B cell (primary cell): ENCODE results near the gene SPAG6. TPM values are rescaled to one million over a fixed set of nuclear protein-coding genes. Genes with fewer than 3 reads are reported as not detected.
A peak's percentile ranks its signal among the peaks of the same experiment; 100 is the strongest.

Experiments used
- ATAC-seq: fragments of 200-7000 bp; cut with Tn5 transposase; one replicate; pipeline ENCODE4 v1.10.0; 2021; ENCODE audit warnings: low read depth, mild to moderate bottlenecking, moderate number of reproducible peaks, moderate library complexity
- CTCF ChIA-PET: fragments of 350-600 bp; sonication (Branson Sonifier 250); formaldehyde crosslinking; loops from one replicate; lab custom pipeline; 2021; ENCODE audit warnings: antibody characterized with exemption, inconsistent platforms; lab: Charles Lee
- POLR2A ChIA-PET: fragments of 350-600 bp; sonication (Branson Sonifier 250); formaldehyde crosslinking; loops from one replicate; lab custom pipeline; 2021; ENCODE audit warnings: antibody characterized with exemption; lab: Charles Lee
- DNase-seq: peaks from one replicate; pipeline ENCODE4 v3.0.0; 2013
- H2AFZ ChIP-seq: 2 replicates; pipeline ENCODE4 v1.6.1; 2012; ENCODE audit warnings: mild to moderate bottlenecking, low read depth, low read length; ENCODE audit not compliant: insufficient read depth, poor library complexity, severe bottlenecking
- H3K27ac ChIP-seq, 2 donors: 1 replicate in 1 of 2; 2 replicates in 1 of 2; pipeline ENCODE4 v1.5.1; 2012 to 2013; ENCODE audit warnings: low read length in 2 of 2, mild to moderate bottlenecking in 2 of 2, moderate library complexity in 1 of 2
- H3K27me3 ChIP-seq, 4 experiments: fragments of 200-600 bp in 1 of 4; sonication (generic) in 1 of 4; replicated peaks in 1 of 4; 1 replicate in 2 of 4; 2 replicates in 2 of 4; pipeline versions ENCODE4 v1.6.1 to v1.7.0; 2013 to 2016; ENCODE audit warnings: low read length in 3 of 4, mild to moderate bottlenecking in 2 of 4, mixed read lengths in 1 of 4, moderate library complexity in 1 of 4; ENCODE audit not compliant: insufficient read depth in 4 of 4, control insufficient read depth in 3 of 4; ENCODE audit errors: control extremely low read depth in 1 of 4
- H3K36me3 ChIP-seq, 2 experiments: replicated peaks in 1 of 2; 1 replicate in 1 of 2; 2 replicates in 1 of 2; pipeline versions ENCODE4 v1.6.1 to v1.7.1; 2013; ENCODE audit warnings: low read length in 1 of 2; ENCODE audit not compliant: insufficient read depth in 2 of 2, control insufficient read depth in 1 of 2; ENCODE audit errors: control extremely low read depth in 1 of 2, extremely low read depth in 1 of 2
- H3K4me1 ChIP-seq, 2 donors: fragments of 200-600 bp in 1 of 2; sonication (generic) in 1 of 2; 1 replicate in 1 of 2; 2 replicates in 1 of 2; pipeline versions ENCODE4 v1.5.1 to v1.6.1; 2013 to 2017; ENCODE audit warnings: low read length in 2 of 2; ENCODE audit not compliant: control insufficient read depth in 2 of 2, insufficient read depth in 2 of 2
- H3K4me2 ChIP-seq: replicated peaks from 2 replicates; pipeline ENCODE3; 2012; ENCODE audit warnings: mild to moderate bottlenecking, low read depth, low read length; ENCODE audit not compliant: poor library complexity, severe bottlenecking
- H3K4me3 ChIP-seq, 5 experiments: fragments of 200-600 bp in 1 of 5; sonication (generic) in 1 of 5; 1 replicate in 3 of 5; 2 replicates in 2 of 5; pipeline versions ENCODE4 v1.5.1 to v1.7.0; 2011 to 2016; ENCODE audit warnings: low read length in 4 of 5, mild to moderate bottlenecking in 4 of 5, low read depth in 2 of 5, control low read depth in 1 of 5, moderate library complexity in 1 of 5; ENCODE audit not compliant: insufficient read depth in 1 of 5; ENCODE audit errors: control extremely low read depth in 1 of 5, extremely low read depth in 1 of 5
- H3K79me2 ChIP-seq: fragments of 200-600 bp; sonication (generic); one replicate; pipeline ENCODE4 v1.6.0; 2016; ENCODE audit warnings: low read length; ENCODE audit not compliant: control insufficient read depth, insufficient read depth
- H3K9ac ChIP-seq: fragments of 200-600 bp; sonication (generic); 2 replicates; pipeline ENCODE4 v1.6.1; 2017; ENCODE audit warnings: mild to moderate bottlenecking, low read length, moderate library complexity
- H3K9me3 ChIP-seq, 3 donors: one replicate each; pipeline versions ENCODE4 v1.6.1 to v1.7.1; 2013; ENCODE audit warnings: low read length in 2 of 3; ENCODE audit not compliant: control insufficient read depth in 2 of 3, insufficient read depth in 1 of 3; ENCODE audit errors: control extremely low read depth in 1 of 3
- H4K20me1 ChIP-seq: 2 replicates; pipeline ENCODE4 v1.6.0; 2012; ENCODE audit warnings: mild to moderate bottlenecking, low read length; ENCODE audit not compliant: insufficient read depth, control insufficient read depth, poor library complexity, severe bottlenecking
- H3K27ac Mint-ChIP-seq: one replicate; pipeline ENCODE4 v1.8.0; 2021; ENCODE audit warnings: mixed read lengths
- H3K27me3 Mint-ChIP-seq: one replicate; pipeline ENCODE4 v1.8.0; 2021; ENCODE audit warnings: mixed read lengths
- H3K4me1 Mint-ChIP-seq: one replicate; pipeline ENCODE4 v1.8.0; 2021; ENCODE audit warnings: mixed read lengths
- H3K4me3 Mint-ChIP-seq: one replicate; pipeline ENCODE4 v1.8.0; 2021; ENCODE audit warnings: mixed read lengths
- H3K9me3 Mint-ChIP-seq: one replicate; pipeline ENCODE4 v1.8.0; 2022; ENCODE audit warnings: mixed read lengths; ENCODE audit not compliant: insufficient read depth
- CTCF ChIP-seq: fragments of 200-600 bp; IDR thresholded peaks from one replicate; pipeline ENCODE4 v1.8.0; 2022; ENCODE audit warnings: antibody characterized with exemption, mild to moderate bottlenecking
- EZH2 ChIP-seq: IDR thresholded peaks from 2 replicates; pipeline ENCODE4 v1.6.1; 2012; ENCODE audit warnings: borderline replicate concordance, low read depth, mild to moderate bottlenecking, moderate library complexity, low read length; ENCODE audit not compliant: insufficient read depth, poor library complexity, severe bottlenecking
- WGBS: methylation state at CpG from one replicate; pipeline ENCODE4 v1.1.5; 2013; ENCODE audit warnings: missing lambda C conversion rate; ENCODE audit not compliant: insufficient coverage; 5-methylcytosine and 5-hydroxymethylcytosine counted together
- intact Hi-C: fragments of 100-400 bp; cut with micrococcal nuclease; formaldehyde crosslinking; loops from one replicate; pipeline ENCODE4 v1.10.0; 2022
- polyA plus RNA-seq: library from polyadenylated mRNA; depleted of rRNA; stranded (reverse); fragments of >200 nt; gene quantifications from 2 replicates; pipeline ENCODE4 v1.2.3, GENCODE V29; 2012
- total RNA-seq, 2 donors: library from RNA; stranded (reverse); fragments of 120-200 nt in 1 of 2; gene quantifications; 1 replicate in 1 of 2; 2 replicates in 1 of 2; pipeline versions ENCODE4 v1.2.3 to v1.2.4, GENCODE V29; 2013 to 2022

The SPAG6 gene
- total and polyA plus RNA-seq, 2 donors (not counting 1 experiment from before 2014, with no cell fraction given): not detected

GRCh38 chr10:22325272-22326144, 19.8 kb upstream of the SPAG6 start:
- ChIA-PET POLR2A (interaction anchor here (0.8 to 5.0 kb wide), 6 partner anchors 9 to 259 kb away, joined by 3 to 28 read pairs (median 4); partner anchors contain the start of gene COMMD3), CTCF (interaction anchor here (1.0 to 1.6 kb wide), 3 partner anchors 9 to 111 kb away, joined by 4 to 5 read pairs (median 5); partner anchors contain the start of gene COMMD3)
- TF ChIP-seq EZH2: no peak
- no peak for TF ChIP-seq CTCF
- H3K9me3 ChIP-seq: no peaks in the 10 kb centered on the region
- H3K27me3 ChIP-seq: peaks cover 0 to 16% (median 4%) of the 10 kb centered on the region in 4 experiments
- intact Hi-C loops: loop anchor here (1.0 to 5.0 kb wide), 3 partner anchors 8 to 1122 kb away; no protein-coding TSS in a partner anchor
- DNase-seq (peak; percentile 85), ATAC-seq (peak; percentile 32)
- Mint-ChIP-seq H3K4me1 (peaks cover 39% of the 10 kb centered on the region), H3K9me3 (no peaks in the 10 kb centered on the region), H3K4me3 (peak overlapping the region; percentile 90), H3K27me3 (no peaks in the 10 kb centered on the region), H3K27ac (peak overlapping the region; percentile 90)
- peaks cover 28 to 37% of the 10 kb centered on the region in 2 donors for H3K4me1 ChIP-seq
- H3K4me3 ChIP-seq: peak overlapping the region; percentile 52 to 80 (median 73)
- WGBS: under 1% methylated on average over 75 of the region's 92 CpGs
- H3K79me2 ChIP-seq: no peaks in the 10 kb centered on the region
- H3K36me3 ChIP-seq: peaks cover 6 to 23% of the 10 kb centered on the region in 2 experiments
- H3K4me2 ChIP-seq: peak overlapping the region; percentile 83
- H3K27ac ChIP-seq: peak overlapping the region; percentile 0 to 63
- H2AFZ ChIP-seq: peak overlapping the region; percentile 60
- H4K20me1 ChIP-seq: peaks cover 13% of the 10 kb centered on the region
- peak overlapping the region; percentile 68 for H3K9ac ChIP-seq
